HFF-Myc (cell line): ENCODE results near the gene EXOSC5.

ENCODE experiments used
- DNase-seq: peaks from one replicate; pipeline ENCODE4 v3.0.0-alpha.2; 2011; ENCODE audit warnings: low read depth; ENCODE audit errors: extremely low read depth
- H3K4me3 ChIP-seq: replicated peaks from 2 replicates; pipeline ENCODE4 v1.5.1; 2011; ENCODE audit warnings: low read depth, mild to moderate bottlenecking, control low read depth, low read length
- CTCF ChIP-seq: IDR thresholded peaks from 2 replicates; pipeline ENCODE4 v1.5.1; 2012; ENCODE audit warnings: mild to moderate bottlenecking, low read depth, low read length, control low read depth; ENCODE audit errors: missing control alignments

Gene EXOSC5

GRCh38 chr19:41367848-41368301, 29.3 kb downstream of the EXOSC5 start:
- TF ChIP-seq CTCF: no peak
- DNase-seq: no peak
- no peak overlapping the region for H3K4me3 ChIP-seq

- H3K4me3 ChIP-seq: no peak overlapping the region
- DNase-seq: no peak
- TF ChIP-seq CTCF: peak; percentile 37
Measured at GRCh38 chr19:41366089-41366488, 31.1 kb downstream of the EXOSC5 start.

- TF ChIP-seq CTCF: no peak
- H3K4me3 ChIP-seq: peak overlapping the region; percentile 69
- DNase-seq: no peak
Measured at GRCh38 chr19:41364524-41365391, 32.4 kb downstream of the EXOSC5 start.

- peak within 1 kb of the TSS; percentile 69 for H3K4me3 ChIP-seq
- no peak for TF ChIP-seq CTCF
- peak; percentile 97 for DNase-seq
Measured at GRCh38 chr19:41363753-41364523, 33.2 kb downstream of the EXOSC5 start, which contains the start of gene B9D2. B9D2 (minus strand) TSS chr19:41364149; CDS start chr19:41363519, 630 bp downstream.

- DNase-seq: no peak
- TF ChIP-seq CTCF: no peak
- H3K4me3 ChIP-seq: peak overlapping the region; percentile 69
Measured at GRCh38 chr19:41363371-41363752, 33.8 kb downstream of the EXOSC5 start.

- no peak for DNase-seq
Measured at GRCh38 chr19:41362143-41362847, 34.9 kb downstream of the EXOSC5 start.

More at GRCh38 chr19:41362143-41362847, 34.9 kb downstream of the EXOSC5 start:
- no peak for TF ChIP-seq CTCF
- no peak overlapping the region for H3K4me3 ChIP-seq
